Neural progenitor cell (in vitro differentiated cells): ENCODE results near the gene TNS3. TPM values are rescaled to one million over a fixed set of nuclear protein-coding genes. Genes with fewer than 3 reads are reported as not detected.
A peak's percentile ranks its signal among the peaks of the same experiment; 100 is the strongest.
"Not testable (repeated sequence)": the region's sequence is repeated elsewhere in the genome, so short reads cannot be mapped to it uniquely, and the experiment has no call there.

Experiments used
- DNase-seq: peaks from one replicate; pipeline ENCODE4 v3.0.0-alpha.2; 2016; ENCODE audit warnings: low spot score
- H2AFZ ChIP-seq: fragments of 200-600 bp; sonication (generic); replicated peaks from 2 replicates; pipeline ENCODE4 v1.6.1; 2016; ENCODE audit warnings: antibody characterized with exemption
- H3F3A ChIP-seq: fragments of 200-600 bp; sonication (generic); 2 replicates; pipeline ENCODE4 v1.6.1; 2016; ENCODE audit warnings: antibody characterized with exemption, low read depth
- H3K27ac ChIP-seq: fragments of 200-600 bp; sonication (generic); 2 replicates; pipeline ENCODE4 v1.5.1; 2016; ENCODE audit warnings: mild to moderate bottlenecking
- H3K27me3 ChIP-seq: fragments of 200-600 bp; sonication (generic); 2 replicates; pipeline ENCODE4 v1.6.1; 2016; ENCODE audit warnings: mild to moderate bottlenecking, moderate library complexity
- H3K36me3 ChIP-seq: fragments of 200-600 bp; sonication (generic); 2 replicates; pipeline ENCODE4 v1.5.1; 2016
- H3K4me1 ChIP-seq: fragments of 200-600 bp; sonication (generic); 2 replicates; pipeline ENCODE4 v1.6.1; 2016; ENCODE audit warnings: mixed run types
- H3K4me2 ChIP-seq: fragments of 200-600 bp; sonication (generic); 2 replicates; pipeline ENCODE4 v1.6.1; 2016
- H3K4me3 ChIP-seq: fragments of 200-600 bp; sonication (generic); 2 replicates; pipeline ENCODE4 v1.5.1; 2016
- H3K79me2 ChIP-seq: fragments of 200-600 bp; sonication (generic); 2 replicates; pipeline ENCODE4 v1.6.1; 2016; ENCODE audit warnings: low read depth
- H3K9ac ChIP-seq: fragments of 200-600 bp; sonication (generic); 2 replicates; pipeline ENCODE4 v1.6.1; 2016
- H3K9me3 ChIP-seq: fragments of 200-600 bp; sonication (generic); 2 replicates; pipeline ENCODE4 v1.5.1; 2016; ENCODE audit warnings: low read depth
- H4K20me1 ChIP-seq: fragments of 200-600 bp; sonication (generic); 2 replicates; pipeline ENCODE4 v1.6.1; 2016; ENCODE audit warnings: low read depth
- H3K27ac Mint-ChIP-seq: 3 replicates; pipeline ENCODE4 v1.8.0; 2021; ENCODE audit warnings: mixed read lengths
- H3K27me3 Mint-ChIP-seq: 2 replicates; pipeline ENCODE4 v1.8.0; 2022; ENCODE audit warnings: low read depth, mild to moderate bottlenecking, inconsistent platforms, moderate library complexity, mixed read lengths; ENCODE audit not compliant: insufficient read depth
- H3K36me3 Mint-ChIP-seq: 3 replicates; pipeline ENCODE4 v1.8.0; 2021; ENCODE audit warnings: mixed read lengths
- H3K4me1 Mint-ChIP-seq: 3 replicates; pipeline ENCODE4 v1.8.0; 2021; ENCODE audit warnings: mixed read lengths
- H3K4me3 Mint-ChIP-seq: 3 replicates; pipeline ENCODE4 v1.8.0; 2021; ENCODE audit warnings: mild to moderate bottlenecking, moderate library complexity, mixed read lengths
- H3K9me3 Mint-ChIP-seq: 3 replicates; pipeline ENCODE4 v1.8.0; 2020; ENCODE audit warnings: mixed read lengths
- CTCF ChIP-seq: fragments of 200-600 bp; sonication (generic); IDR thresholded peaks from 2 replicates; pipeline ENCODE4 v1.5.1; 2017; ENCODE audit warnings: antibody characterized with exemption, mild to moderate bottlenecking
- EZH2 ChIP-seq: fragments of 200-600 bp; sonication (generic); IDR thresholded peaks from 2 replicates; pipeline ENCODE4 v1.6.1; 2017; ENCODE audit warnings: antibody characterized with exemption, mild to moderate bottlenecking, moderate library complexity
- EZH2phosphoT487 ChIP-seq: fragments of 200-600 bp; sonication (generic); IDR thresholded peaks from 2 replicates; pipeline ENCODE4 v1.6.1; 2017; ENCODE audit warnings: antibody characterized with exemption
- total RNA-seq: library from RNA; depleted of rRNA; stranded (reverse); fragments of >200 nt; gene quantifications from 2 replicates; pipeline ENCODE4 v1.2.3, GENCODE V29; 2015; ENCODE audit warnings: low replicate concordance

Gene TNS3
- total RNA-seq, 1 donor from 2014 or later, result 15.0 TPM

GRCh38 chr7:47586925-47587324 is 5.0 kb upstream of the TNS3 start:
- Histone ChIP-seq H3K4me1 (peaks cover 7% of the 10 kb centered on the region), H3K9me3 (no peaks in the 10 kb centered on the region), H3K4me3 (no peak overlapping the region), H4K20me1 (no peaks in the 10 kb centered on the region), H2AFZ (no peak overlapping the region), H3F3A (peaks cover 5% of the 10 kb centered on the region), H3K36me3 (no peaks in the 10 kb centered on the region), H3K4me2 (no peak overlapping the region), H3K9ac (no peak overlapping the region), H3K27ac (no peak overlapping the region), H3K27me3 (peaks cover 20% of the 10 kb centered on the region), H3K79me2 (no peaks in the 10 kb centered on the region)
- Mint-ChIP-seq H3K4me1 (peaks cover 18% of the 10 kb centered on the region), H3K27ac (peak overlapping the region; percentile 68), H3K4me3 (no peak overlapping the region), H3K36me3 (no peaks in the 10 kb centered on the region), H3K9me3 (peaks cover 6% of the 10 kb centered on the region), H3K27me3 (peaks cover 21% of the 10 kb centered on the region)
- TF ChIP-seq EZH2phosphoT487 (no peak), CTCF (no peak), EZH2 (no peak)
- DNase-seq, result no peak

DNA sequence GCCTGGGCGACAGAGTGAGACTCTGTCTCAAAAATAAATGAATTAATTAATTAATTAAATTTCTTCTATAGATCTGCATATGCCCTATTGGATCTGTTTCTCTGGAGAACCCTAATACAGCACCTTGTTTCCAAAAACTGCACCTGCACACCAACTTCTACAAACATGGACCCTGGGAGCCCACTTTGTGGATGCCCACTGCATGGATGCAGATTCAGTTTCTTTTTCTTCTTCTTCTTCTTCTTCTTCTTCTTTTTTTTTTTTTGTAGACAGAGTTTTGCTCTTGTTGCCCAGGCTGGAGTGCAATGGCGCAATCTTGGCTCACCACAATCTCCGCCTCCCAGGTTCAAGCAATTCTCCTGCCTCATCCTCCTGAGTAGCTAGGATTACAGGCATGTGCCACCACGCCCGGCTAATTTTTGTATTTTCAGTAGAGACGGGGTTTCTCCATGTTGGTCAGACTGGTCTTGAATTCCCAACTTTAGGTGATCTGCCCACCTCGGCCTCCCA is 4.3 kb upstream of the TNS3 start:
- H3K9me3 Mint-ChIP-seq, H3K36me3 Mint-ChIP-seq, DNase-seq, H3K9me3 ChIP-seq, H3K4me3 Mint-ChIP-seq, H3K4me3 ChIP-seq, H4K20me1 ChIP-seq, H3K79me2 ChIP-seq, H3F3A ChIP-seq, H3K36me3 ChIP-seq, H3K27ac Mint-ChIP-seq, H3K27ac ChIP-seq, H3K4me2 ChIP-seq, H3K4me1 ChIP-seq, H2AFZ ChIP-seq, H3K9ac ChIP-seq: not testable (repeated sequence)
- H3K4me1 Mint-ChIP-seq, result peaks cover 12% of the 10 kb centered on the region
- H3K27me3 Mint-ChIP-seq, result peaks cover 21% of the 10 kb centered on the region
- peaks cover 27% of the 10 kb centered on the region for H3K27me3 ChIP-seq

- TF ChIP-seq CTCF (no peak), EZH2 (no peak), EZH2phosphoT487 (no peak)
Measured at GRCh38 chr7:47584536-47584895, 2.6 kb upstream of the TNS3 start.

GRCh38 chr7:47583739-47584535 is 2.0 kb upstream of the TNS3 start:
- no peak for DNase-seq
- no peak overlapping the region for H2AFZ ChIP-seq
- no peak overlapping the region for H3K9ac ChIP-seq
- no peaks in the 10 kb centered on the region for H3K9me3 ChIP-seq
- no peak overlapping the region for H3K4me3 ChIP-seq
- Mint-ChIP-seq H3K36me3 (no peaks in the 10 kb centered on the region), H3K4me3 (peak overlapping the region; percentile 78), H3K9me3 (peaks cover 6% of the 10 kb centered on the region), H3K4me1 (peaks cover 28% of the 10 kb centered on the region), H3K27me3 (peaks cover 21% of the 10 kb centered on the region), H3K27ac (no peak overlapping the region)
- H3F3A ChIP-seq, result peaks cover 5% of the 10 kb centered on the region
- no peak overlapping the region for H3K27ac ChIP-seq
- peaks cover 7% of the 10 kb centered on the region for H4K20me1 ChIP-seq
- peaks cover 11% of the 10 kb centered on the region for H3K79me2 ChIP-seq
- no peaks in the 10 kb centered on the region for H3K36me3 ChIP-seq
- H3K27me3 ChIP-seq, result peaks cover 29% of the 10 kb centered on the region
- no peak overlapping the region for H3K4me2 ChIP-seq
- no peak for TF ChIP-seq EZH2phosphoT487
- no peak for TF ChIP-seq EZH2
- TF ChIP-seq CTCF, result no peak
- peaks cover 11% of the 10 kb centered on the region for H3K4me1 ChIP-seq

More at GRCh38 chr7:47584536-47584895, 2.6 kb upstream of the TNS3 start:
- Histone ChIP-seq H3K9ac (no peak overlapping the region), H3K79me2 (peaks cover 8% of the 10 kb centered on the region), H3K4me2 (no peak overlapping the region), H3K36me3 (no peaks in the 10 kb centered on the region), H3K27me3 (peaks cover 29% of the 10 kb centered on the region), H4K20me1 (peaks cover 7% of the 10 kb centered on the region), H3K4me1 (peaks cover 11% of the 10 kb centered on the region), H2AFZ (no peak overlapping the region), H3K9me3 (no peaks in the 10 kb centered on the region), H3F3A (peaks cover 5% of the 10 kb centered on the region), H3K27ac (no peak overlapping the region), H3K4me3 (no peak overlapping the region)
- Mint-ChIP-seq H3K27ac (no peak overlapping the region), H3K27me3 (peaks cover 21% of the 10 kb centered on the region), H3K4me1 (peaks cover 25% of the 10 kb centered on the region), H3K36me3 (no peaks in the 10 kb centered on the region), H3K4me3 (no peak overlapping the region), H3K9me3 (peaks cover 6% of the 10 kb centered on the region)
- DNase-seq, result no peak
